HepG2 (cell line): ENCODE measurements around the gene CA9. TPM values are rescaled to one million over a fixed set of nuclear protein-coding genes. Genes with fewer than 3 reads are reported as not detected.

Source experiments
- ATAC-seq: fragments of 200-7000 bp; cut with Tn5 transposase; 3 replicates; pipeline ENCODE4 v1.9.1; 2020; ENCODE audit warnings: mild to moderate bottlenecking, moderate library complexity
- BruUV-seq: library from RNA; stranded (reverse); fragments of 400-500 nt; replicated peaks from 2 replicates; lab custom pipeline; 2021; lab: Mats Ljungman, UMichigan
- CTCF ChIA-PET: fragments of 300-600 bp; formaldehyde crosslinking; extraction: SDS; loops from one replicate; lab custom pipeline; 2021; ENCODE audit warnings: low total read pairs, inconsistent platforms, low intra/inter-chr PET ratio; lab: Yijun Ruan, JAX
- POLR2A ChIA-PET: fragments of 350-600 bp; sonication (Branson Sonifier 250); formaldehyde crosslinking; loops from one replicate; lab custom pipeline; 2020; ENCODE audit warnings: antibody characterized with exemption, inconsistent platforms; lab: Yijun Ruan, JAX
- DNase-seq: peaks from one replicate; pipeline ENCODE4 v3.0.0-alpha.2; 2015; ENCODE audit warnings: low spot score
- FAIRE-seq: peaks from 3 replicates; lab custom pipeline; 2011; peaks lifted over from hg19 to GRCh38; lab: Jason Lieb, UNC
- H2AFZ ChIP-seq: one replicate; pipeline ENCODE4 v1.6.1; 2011; ENCODE audit warnings: low read length, inconsistent platforms
- H3K27ac ChIP-seq: fragments of 300-600 bp; 3 replicates; pipeline ENCODE4 v1.8.0; 2011; ENCODE audit warnings: mixed run types, mild to moderate bottlenecking, mixed read lengths, low read length, inconsistent platforms; ENCODE audit not compliant: insufficient read depth; ENCODE audit errors: extremely low read length
- H3K27me3 ChIP-seq, 2 experiments: fragments of 200-600 bp in 1 of 2; 2 replicates in 1 of 2; 3 replicates in 1 of 2; pipeline versions ENCODE4 v1.6.0 to v1.8.0; 2011; ENCODE audit warnings: low read length in 2 of 2, mild to moderate bottlenecking in 2 of 2, moderate library complexity in 2 of 2, inconsistent platforms in 1 of 2; ENCODE audit not compliant: insufficient read depth in 2 of 2, control insufficient read depth in 1 of 2
- H3K36me3 ChIP-seq, 2 experiments: fragments of 200-600 bp in 1 of 2; replicated peaks in 1 of 2; 2 replicates in 1 of 2; 3 replicates in 1 of 2; pipeline versions ENCODE4 v1.5.1 to v1.8.0; 2011; ENCODE audit warnings: low read length in 2 of 2, inconsistent platforms in 1 of 2; ENCODE audit not compliant: insufficient read depth in 2 of 2, control insufficient read depth in 1 of 2
- H3K4me1 ChIP-seq: 2 replicates; pipeline ENCODE4 v1.5.1; 2012; ENCODE audit warnings: low read length, inconsistent platforms; ENCODE audit not compliant: insufficient read depth
- H3K4me2 ChIP-seq: 2 replicates; pipeline ENCODE4 v1.6.0; 2011; ENCODE audit warnings: low read depth, low read length, inconsistent platforms
- H3K4me3 ChIP-seq, 3 experiments: fragments of 200-600 bp in 1 of 3; sonication (generic), shearing (Covaris generic) in 1 of 3; replicated peaks in 1 of 3; 2 replicates each; pipeline ENCODE4 v1.5.1; 2011 to 2016; ENCODE audit warnings: low read length in 3 of 3, inconsistent platforms in 2 of 3, low read depth in 2 of 3, mild to moderate bottlenecking in 2 of 3, control low read depth in 1 of 3, mixed read lengths in 1 of 3; ENCODE audit not compliant: insufficient read depth in 1 of 3
- H3K79me2 ChIP-seq: one replicate; pipeline ENCODE4 v1.6.1; 2011; ENCODE audit warnings: low read length, inconsistent platforms; ENCODE audit not compliant: insufficient read depth
- H3K9ac ChIP-seq: 2 replicates; pipeline ENCODE4 v1.6.0; 2011; ENCODE audit warnings: mild to moderate bottlenecking, low read depth, low read length, inconsistent platforms; ENCODE audit not compliant: insufficient read depth
- H3K9me3 ChIP-seq: 2 replicates; pipeline ENCODE4 v1.5.1; 2012; ENCODE audit warnings: mild to moderate bottlenecking, low read length
- H4K20me1 ChIP-seq: 2 replicates; pipeline ENCODE4 v1.6.0; 2011; ENCODE audit warnings: inconsistent platforms, mild to moderate bottlenecking, low read length, moderate library complexity; ENCODE audit not compliant: insufficient read depth
- NR3C1 ChIP-seq: sonication (generic); formaldehyde crosslinking; IDR thresholded peaks from 2 replicates; pipeline ENCODE4 v1.4.0; 2020; ENCODE audit warnings: missing genetic modification reagents
- RCOR2 ChIP-seq: IDR thresholded peaks from 2 replicates; pipeline ENCODE4 v1.6.1; 2016; ENCODE audit warnings: missing biosample characterization, missing genetic modification reagents
- ZFP37 ChIP-seq: sonication (generic); formaldehyde crosslinking; IDR thresholded peaks from 2 replicates; pipeline ENCODE4 v1.4.0; 2020; ENCODE audit warnings: missing genetic modification reagents, borderline replicate concordance
- ZNF552 ChIP-seq: sonication (generic); formaldehyde crosslinking; IDR thresholded peaks from 2 replicates; pipeline ENCODE4 v1.9.0; 2022; ENCODE audit warnings: missing genetic modification reagents, mild to moderate bottlenecking, borderline replicate concordance
- WGBS: methylation state at CpG from one replicate; pipeline ENCODE4 v1.1.6; 2017; ENCODE audit warnings: low lambda C conversion rate; 5-methylcytosine and 5-hydroxymethylcytosine counted together
- in situ Hi-C: cut with HindIII; loops from 2 replicates; pipeline ENCODE4 v1.10.0; 2017; ENCODE audit warnings: low pct_unique_long_range_greater_than_20kb; ENCODE audit not compliant: extremely low pct_ligation_motif_present
- intact Hi-C: fragments of 100-400 bp; cut with micrococcal nuclease; formaldehyde crosslinking; loops from one replicate; pipeline ENCODE4 v1.10.0; 2022; ENCODE audit not compliant: unreplicated experiment
- polyA plus RNA-seq, 8 experiments: library from polyadenylated mRNA; depleted of rRNA in 3 of 8; stranded (reverse) in 7 of 8; unstranded in 1 of 8; fragments of >200 nt; fragmentation: Illumina TruSeq in 4 of 8; extraction: Trizol in 4 of 8; gene quantifications; 2 replicates each; pipeline versions ENCODE4 v1.2.1 to v1.2.3, GENCODE V29; 2011 to 2016; ENCODE audit warnings: low read depth in 4 of 8, missing spikeins in 1 of 8, mixed read lengths in 1 of 8; ENCODE audit not compliant: insufficient read depth in 1 of 8
- total RNA-seq, 5 experiments: library from RNA; depleted of rRNA; stranded (reverse); fragments of >200 nt; fragmentation: Illumina TruSeq; extraction: Trizol; gene quantifications; 2 replicates each; pipeline ENCODE4 v1.2.3, GENCODE V29; 2016; ENCODE audit warnings: low read depth in 1 of 5
- TF ChIP-seq, protein P1 (sequence below): sonication (generic); formaldehyde crosslinking; IDR thresholded peaks from 2 replicates; pipeline ENCODE4 v1.8.1; 2023; ENCODE audit warnings: mild to moderate bottlenecking, moderate library complexity, missing genetic modification reagents
- TF ChIP-seq, protein P2 (sequence below), 2 experiments: fragments of 450-650 bp in 1 of 2; sonication (generic) in 1 of 2; formaldehyde crosslinking; IDR thresholded peaks; 2 replicates each; pipeline versions ENCODE4 v1.5.0 to v1.8.0; 2020 to 2022; ENCODE audit warnings: mild to moderate bottlenecking in 1 of 2, missing genetic modification reagents in 1 of 2

The CA9 gene
- total and polyA plus RNA-seq, 2 of the 13 experiments (the other 11 are each of a cell fraction or from before 2014, with no cell fraction given), result 0.13 to 152 TPM

DNA sequence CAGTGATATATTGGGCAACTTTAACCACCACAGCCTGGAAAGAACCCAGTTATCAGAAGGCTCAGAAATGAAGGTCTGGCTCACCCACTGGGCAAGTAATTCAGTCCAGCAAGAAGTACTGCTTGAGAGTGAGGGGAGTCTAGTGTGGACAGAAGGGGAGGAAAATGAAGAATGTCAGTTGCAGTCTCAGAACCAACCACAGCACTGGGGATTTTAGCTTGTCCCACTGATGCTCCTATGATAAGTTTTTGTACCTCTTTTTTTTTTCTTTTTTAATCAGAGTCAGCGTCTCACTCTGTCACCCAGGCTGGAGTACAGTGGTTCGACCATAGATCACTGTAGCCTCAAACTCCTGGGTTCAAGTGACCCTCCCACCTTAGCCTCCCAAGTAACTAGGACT, 46.2 kb upstream of the CA9 start:
- H3K36me3 ChIP-seq, result no peaks in the 10 kb centered on the region
- H3K79me2 ChIP-seq, result no peaks in the 10 kb centered on the region
- DNase-seq (no peak), FAIRE-seq (no peak), ATAC-seq (no peak)
- BruUV-seq, result no TSS peak
- TF ChIP-seq ZNF552 (CRISPR knock-in tag), result no peak
- no peak for TF ChIP-seq ZFP37 (CRISPR knock-in tag)
- TF ChIP-seq, protein P1, sequence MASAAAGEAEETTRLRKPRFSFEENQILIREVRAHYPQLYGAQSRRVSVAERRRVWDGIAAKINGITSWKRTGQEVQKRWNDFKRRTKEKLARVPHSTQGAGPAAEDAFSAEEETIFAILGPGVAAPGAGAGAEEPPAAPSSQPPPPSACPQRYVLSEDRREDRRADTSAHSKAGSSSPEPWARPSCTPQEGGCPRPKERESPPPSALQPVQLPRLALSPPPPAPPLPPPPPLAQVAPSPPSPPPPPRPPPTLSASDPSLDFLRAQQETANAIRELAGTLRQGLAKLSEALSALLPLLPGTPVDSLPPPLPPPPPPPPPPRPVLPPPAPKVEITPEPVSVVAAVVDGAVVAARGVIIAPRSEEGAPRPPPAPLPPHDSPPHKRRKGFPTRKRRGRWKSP (CRISPR knock-in tag), result no peak
- TF ChIP-seq, protein P2, sequence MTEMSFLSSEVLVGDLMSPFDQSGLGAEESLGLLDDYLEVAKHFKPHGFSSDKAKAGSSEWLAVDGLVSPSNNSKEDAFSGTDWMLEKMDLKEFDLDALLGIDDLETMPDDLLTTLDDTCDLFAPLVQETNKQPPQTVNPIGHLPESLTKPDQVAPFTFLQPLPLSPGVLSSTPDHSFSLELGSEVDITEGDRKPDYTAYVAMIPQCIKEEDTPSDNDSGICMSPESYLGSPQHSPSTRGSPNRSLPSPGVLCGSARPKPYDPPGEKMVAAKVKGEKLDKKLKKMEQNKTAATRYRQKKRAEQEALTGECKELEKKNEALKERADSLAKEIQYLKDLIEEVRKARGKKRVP (CRISPR knock-in tag; IDR thresholded peaks at IDR 0.05), result no peak
- no peak for TF ChIP-seq RCOR2 (CRISPR knock-in tag)
- no peak for TF ChIP-seq NR3C1 (CRISPR knock-in tag)
- intact Hi-C loops, result no loop called here
- H2AFZ ChIP-seq, result no peak overlapping the region
- no peaks in the 10 kb centered on the region; a peak in 1 of 5 replicates for H3K27me3 ChIP-seq
- no peaks in the 10 kb centered on the region for H4K20me1 ChIP-seq
- no peak overlapping the region for H3K4me3 ChIP-seq
- WGBS, result 0% methylated on average over 2 of the region's 2 CpGs
- H3K4me1 ChIP-seq, result no peaks in the 10 kb centered on the region
- no peak overlapping the region for H3K27ac ChIP-seq
- H3K4me2 ChIP-seq, result no peak overlapping the region
- ChIA-PET POLR2A (no interaction called here), CTCF (no interaction called here)
- H3K9ac ChIP-seq, result no peak overlapping the region
- H3K9me3 ChIP-seq, result no peaks in the 10 kb centered on the region
- in situ Hi-C loops, result no loop called here
